Thyroid gland (tissue), 4 donors: Measurements from ENCODE around the gene MEST. TPM values are rescaled to one million over a fixed set of nuclear protein-coding genes. Genes with fewer than 3 reads are reported as not detected.

Source experiments
- DNase-seq, 2 donors: peaks; one replicate each; pipeline ENCODE4 v3.0.0-alpha.2; 2019
- H3K27ac ChIP-seq, 3 donors: fragments of 200-600 bp; sonication (generic); 1 replicate in 2 of 3; 2 replicates in 1 of 3; pipeline ENCODE4 v1.5.1; 2016 to 2019; ENCODE audit warnings: mild to moderate bottlenecking in 1 of 3, moderate library complexity in 1 of 3
- H3K27me3 ChIP-seq: fragments of 200-600 bp; sonication (generic); one replicate; pipeline ENCODE4 v1.5.1; 2019
- H3K36me3 ChIP-seq, 2 donors: fragments of 200-600 bp; sonication (generic); one replicate each; pipeline ENCODE4 v1.5.1; 2016 to 2019
- H3K4me1 ChIP-seq, 2 donors: fragments of 200-600 bp; sonication (generic); one replicate each; pipeline ENCODE4 v1.5.1; 2017 to 2019
- H3K4me3 ChIP-seq, 3 donors: fragments of 200-600 bp; sonication (generic); replicated peaks in 1 of 3; 1 replicate in 2 of 3; 2 replicates in 1 of 3; pipeline ENCODE4 v1.5.1; 2016; ENCODE audit warnings: mild to moderate bottlenecking in 1 of 3
- H3K9me3 ChIP-seq: fragments of 200-600 bp; sonication (generic); one replicate; pipeline ENCODE4 v1.5.1; 2017
- CTCF ChIP-seq, 6 experiments: fragments of 200-600 bp in 3 of 6; fragments of 450-650 bp in 3 of 6; sonication (generic) in 3 of 6; IDR thresholded peaks; one replicate each; pipeline ENCODE4 v1.5.1; 2016 to 2019; ENCODE audit warnings: antibody characterized with exemption in 6 of 6, mild to moderate bottlenecking in 2 of 6, inconsistent platforms in 1 of 6, moderate library complexity in 1 of 6
- POLR2A ChIP-seq, 2 donors: fragments of 450-650 bp; IDR thresholded peaks; one replicate each; pipeline ENCODE4 v1.6.1; 2017; ENCODE audit warnings: antibody characterized with exemption in 2 of 2, mild to moderate bottlenecking in 2 of 2, moderate library complexity in 1 of 2
- WGBS, 2 donors: methylation state at CpG; one replicate each; pipeline ENCODE4 v1.1.5; 2017; 5-methylcytosine and 5-hydroxymethylcytosine counted together
- intact Hi-C: fragments of 100-400 bp; cut with DNase I; formaldehyde crosslinking; loops from one replicate; pipeline ENCODE4 v1.15.1; 2023
- microRNA counts, 2 donors: library from miRNA; unstranded; fragments of <30 nt; microRNA quantifications; one replicate each; lab custom pipeline; 2016 to 2017
- microRNA-seq: library from miRNA; unstranded; fragments of <30 nt; microRNA quantifications from one replicate; pipeline ENCODE4, GENCODE V29; 2016
- small RNA-seq: library from RNA; depleted of rRNA; stranded (forward); fragments of <200 nt; gene quantifications from one replicate; pipeline ENCODE3, GENCODE V24; 2016
- total RNA-seq, 4 donors: library from RNA; depleted of rRNA; stranded (reverse); fragments of >200 nt; gene quantifications; one replicate each; pipeline ENCODE4 v1.2.3, GENCODE V29; 2016

MEST gene
- total RNA-seq, 4 donors from 2014 or later = 20.7 to 29.8 (median 25.5) TPM

GRCh38 chr7:130543487-130544010, 51.7 kb downstream of the MEST start:
- no peaks in the 10 kb centered on the region for H3K4me1 ChIP-seq
- WGBS, 2 donors = 95 to 100% methylated on average over 2 of the region's 2 CpGs
- H3K27ac ChIP-seq = no peak overlapping the region
- H3K27me3 ChIP-seq = no peaks in the 10 kb centered on the region
- H3K9me3 ChIP-seq = no peaks in the 10 kb centered on the region
- TF ChIP-seq POLR2A (IDR thresholded peaks at IDR 0.05) (no peak), CTCF (IDR thresholded peaks at IDR 0.05) (no peak)
- intact Hi-C loops = no loop called here
- no peak for DNase-seq
- no peaks in the 10 kb centered on the region for H3K36me3 ChIP-seq
- H3K4me3 ChIP-seq = no peak overlapping the region

GRCh38 chr7:130544356-130544755, 52.5 kb downstream of the MEST start:
- intact Hi-C loops = no loop called here
- no peak for DNase-seq
- WGBS, 2 donors = 97% methylated on average over 1 of the region's 1 CpG
- Histone ChIP-seq H3K9me3 (no peaks in the 10 kb centered on the region), H3K36me3 (no peaks in the 10 kb centered on the region), H3K4me3 (no peak overlapping the region), H3K27ac (no peak overlapping the region), H3K27me3 (no peaks in the 10 kb centered on the region), H3K4me1 (no peaks in the 10 kb centered on the region)
- TF ChIP-seq POLR2A (IDR thresholded peaks at IDR 0.05) (no peak), CTCF (IDR thresholded peaks at IDR 0.05) (no peak)

GRCh38 chr7:130553398-130554029, 61.6 kb downstream of the MEST start:
- Histone ChIP-seq H3K4me1 (no peaks in the 10 kb centered on the region), H3K27ac (no peak overlapping the region), H3K9me3 (no peaks in the 10 kb centered on the region), H3K4me3 (no peak overlapping the region), H3K27me3 (no peaks in the 10 kb centered on the region), H3K36me3 (no peaks in the 10 kb centered on the region)
- intact Hi-C loops = no loop called here
- 66 to 72% methylated on average over 3 of the region's 3 CpGs for WGBS, 2 donors
- no peak for TF ChIP-seq CTCF (IDR thresholded peaks at IDR 0.05)
- TF ChIP-seq POLR2A (IDR thresholded peaks at IDR 0.05) = no peak
- DNase-seq = no peak

- Histone ChIP-seq H3K27me3 (no peaks in the 10 kb centered on the region), H3K4me1 (no peaks in the 10 kb centered on the region), H3K9me3 (no peaks in the 10 kb centered on the region), H3K36me3 (no peaks in the 10 kb centered on the region), H3K27ac (no peak overlapping the region), H3K4me3 (no peak overlapping the region)
- no peak for DNase-seq
- 89 to 96% methylated on average over 3 of the region's 3 CpGs for WGBS, 2 donors
- intact Hi-C loops = no loop called here
- no peak for TF ChIP-seq POLR2A (IDR thresholded peaks at IDR 0.05)
- TF ChIP-seq CTCF (IDR thresholded peaks at IDR 0.05) = no peak
Observed at GRCh38 chr7:130554481-130554880, 62.6 kb downstream of the MEST start.

MicroRNAs encoded within 50 kb of the gene (microRNA counts, 767-probe panel; counts per million panel counts)
- 2,738 to 4,789 counts per million in 2 donors for microRNA hsa-miR-335-5p (lab: Ali Mortazavi, UCI)

Small RNA genes lying within 50 kb of the gene (microRNA-seq; reads per million reads assigned to microRNA genes)
- gene MIR335 = 4,557 reads per million, percentile 90 among the genes with 10 or more reads in this experiment

Small RNA genes lying within 50 kb of the gene (small RNA-seq; reads per million reads assigned to genes)
- gene MIR335 = not detected
- not detected for gene RF02148
- gene RF02149 = not detected
- not detected for gene RF02150

Other genes with a start within 250 kb of the MEST start
- gene CPA2, start 225.2 kb upstream of the MEST start, total RNA-seq = not detected
- not detected for gene CPA4, start 198.9 kb upstream of the MEST start, total RNA-seq
- not detected for gene CPA5, start 147.3 kb upstream of the MEST start, total RNA-seq
- gene CPA1, start 111.6 kb upstream of the MEST start, total RNA-seq = 1 to 10 TPM in 1 of 4 donors, not detected in 3; 1.3 TPM
- gene CEP41, start 51.1 kb upstream of the MEST start, total RNA-seq = 10 to 100 TPM in 1 of 4 donors, 1 to 10 TPM in 3; 3.1 to 10.7 (median 7.9) TPM
- 10 to 100 TPM; 22.4 to 25.7 (median 24.7) TPM for gene COPG2, start 176.7 kb downstream of the MEST start, total RNA-seq
- gene TSGA13, start 194.5 kb downstream of the MEST start, total RNA-seq = not detected
- not detected for gene KLF14, start 242.1 kb downstream of the MEST start, total RNA-seq